Spleen (tissue), 7 donors: ENCODE data around the gene ZDHHC9.

Experiments used
- POLR2A ChIP-seq, 3 donors: fragments of 450-650 bp; IDR thresholded peaks; one replicate each; pipeline ENCODE4 v1.5.1; 2017; ENCODE audit warnings: antibody characterized with exemption in 3 of 3, mild to moderate bottlenecking in 1 of 3
- POLR2AphosphoS5 ChIP-seq, 3 donors: sonication (generic); formaldehyde crosslinking; IDR thresholded peaks; one replicate each; pipeline ENCODE4 v1.5.1; 2017; ENCODE audit warnings: antibody characterized with exemption in 3 of 3
- TF ChIP-seq, protein P1 (sequence below), 11 experiments: fragments of 200-600 bp in 7 of 11; fragments of 450-650 bp in 4 of 11; sonication (generic) in 4 of 11; IDR thresholded peaks in 8 of 11; conservative IDR thresholded peaks in 3 of 11; 1 replicate in 7 of 11; 2 replicates in 4 of 11; pipeline versions ENCODE4 v1.4.0 to v1.8.0; 2016 to 2021; ENCODE audit warnings: antibody characterized with exemption in 11 of 11, inconsistent platforms in 4 of 11, mild to moderate bottlenecking in 1 of 11
- donor health status: DM: no; HTN: no; CAD: no; lungs with moderate emphysema.
- donor health status: DM: no; HTN: no; CAD: no.
- donor health status: DM: no; HTN: no; CAD: no.

- TF ChIP-seq, protein P1, sequence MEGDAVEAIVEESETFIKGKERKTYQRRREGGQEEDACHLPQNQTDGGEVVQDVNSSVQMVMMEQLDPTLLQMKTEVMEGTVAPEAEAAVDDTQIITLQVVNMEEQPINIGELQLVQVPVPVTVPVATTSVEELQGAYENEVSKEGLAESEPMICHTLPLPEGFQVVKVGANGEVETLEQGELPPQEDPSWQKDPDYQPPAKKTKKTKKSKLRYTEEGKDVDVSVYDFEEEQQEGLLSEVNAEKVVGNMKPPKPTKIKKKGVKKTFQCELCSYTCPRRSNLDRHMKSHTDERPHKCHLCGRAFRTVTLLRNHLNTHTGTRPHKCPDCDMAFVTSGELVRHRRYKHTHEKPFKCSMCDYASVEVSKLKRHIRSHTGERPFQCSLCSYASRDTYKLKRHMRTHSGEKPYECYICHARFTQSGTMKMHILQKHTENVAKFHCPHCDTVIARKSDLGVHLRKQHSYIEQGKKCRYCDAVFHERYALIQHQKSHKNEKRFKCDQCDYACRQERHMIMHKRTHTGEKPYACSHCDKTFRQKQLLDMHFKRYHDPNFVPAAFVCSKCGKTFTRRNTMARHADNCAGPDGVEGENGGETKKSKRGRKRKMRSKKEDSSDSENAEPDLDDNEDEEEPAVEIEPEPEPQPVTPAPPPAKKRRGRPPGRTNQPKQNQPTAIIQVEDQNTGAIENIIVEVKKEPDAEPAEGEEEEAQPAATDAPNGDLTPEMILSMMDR (IDR thresholded peaks at IDR 0.05 in 8 of 11, conservative IDR thresholded peaks at IDR 0.05 in 3 of 11): peak in 2 of 11 experiments; percentile 17 to 18
- peak; percentile 29 to 87 (median 82) for TF ChIP-seq POLR2AphosphoS5 (IDR thresholded peaks at IDR 0.05)
- TF ChIP-seq POLR2A (IDR thresholded peaks at IDR 0.05): no peak
These were observed 70.8 kb downstream of the ZDHHC9 start for GRCh38 chrX:129772796-129773431.
